ENCODE data around the gene UTP15.

- no peak for TF ChIP-seq CTCF (IDR thresholded peaks at IDR 0.05 in 8 of 11, conservative IDR thresholded peaks at IDR 0.05 in 3 of 11)
- TF ChIP-seq POLR2AphosphoS5 (IDR thresholded peaks at IDR 0.05): no peak
Observed at GRCh38 chr5:73552642-73553041, 12.9 kb upstream of the UTP15 start.

Measured in spleen (tissue), 7 donors.